Esophagus muscularis mucosa (tissue), 4 donors: ENCODE results near the gene CNTNAP2. TPM values are rescaled to one million over a fixed set of nuclear protein-coding genes. Genes with fewer than 3 reads are reported as not detected.

Experiments used
- DNase-seq: peaks from one replicate; pipeline ENCODE4 v3.0.0-alpha.2; 2017; ENCODE audit errors: extremely low spot score
- H3K27ac ChIP-seq, 4 donors: fragments of 200-600 bp; sonication (generic); replicated peaks in 1 of 4; 1 replicate in 3 of 4; 2 replicates in 1 of 4; pipeline ENCODE4 v1.5.1; 2016 to 2019; ENCODE audit warnings: mild to moderate bottlenecking in 1 of 4
- H3K27me3 ChIP-seq, 4 donors: fragments of 200-600 bp; sonication (generic); one replicate each; pipeline versions ENCODE4 v1.5.1 to v1.6.0; 2016 to 2019
- H3K36me3 ChIP-seq, 4 donors: fragments of 200-600 bp; sonication (generic); one replicate each; pipeline ENCODE4 v1.5.1; 2016 to 2019
- H3K4me1 ChIP-seq, 4 donors: fragments of 200-600 bp; sonication (generic); one replicate each; pipeline ENCODE4 v1.5.1; 2016 to 2019
- H3K4me3 ChIP-seq, 4 donors: fragments of 200-600 bp; sonication (generic); 1 replicate in 2 of 4; 2 replicates in 2 of 4; pipeline ENCODE4 v1.5.1; 2016 to 2019; ENCODE audit warnings: mild to moderate bottlenecking in 4 of 4, moderate library complexity in 1 of 4
- H3K9me3 ChIP-seq, 4 donors: fragments of 200-600 bp; sonication (generic); 1 replicate in 3 of 4; 2 replicates in 1 of 4; pipeline ENCODE4 v1.5.1; 2016 to 2019
- CTCF ChIP-seq, 3 experiments: fragments of 200-600 bp in 2 of 3; fragments of 450-650 bp in 1 of 3; sonication (generic) in 2 of 3; IDR thresholded peaks; one replicate each; pipeline ENCODE4 v1.5.1; 2017 to 2019; ENCODE audit warnings: antibody characterized with exemption in 3 of 3, mild to moderate bottlenecking in 2 of 3, moderate library complexity in 1 of 3
- EP300 ChIP-seq: sonication (generic); formaldehyde crosslinking; IDR thresholded peaks from one replicate; pipeline ENCODE4 v1.6.1; 2017; ENCODE audit warnings: antibody characterized with exemption
- POLR2A ChIP-seq: fragments of 450-650 bp; IDR thresholded peaks from one replicate; pipeline ENCODE4 v1.6.1; 2017; ENCODE audit warnings: antibody characterized with exemption, moderate library complexity, mild to moderate bottlenecking, low read depth
- POLR2AphosphoS5 ChIP-seq, 2 donors: sonication (generic); formaldehyde crosslinking; IDR thresholded peaks; one replicate each; pipeline ENCODE4 v1.6.1; 2017; ENCODE audit warnings: antibody characterized with exemption in 2 of 2
- WGBS: methylation state at CpG from one replicate; pipeline ENCODE4 v1.1.5; 2018; 5-methylcytosine and 5-hydroxymethylcytosine counted together
- intact Hi-C: fragments of 100-400 bp; cut with DNase I; formaldehyde crosslinking; loops from one replicate; pipeline ENCODE4 v1.15.1; 2023
- total RNA-seq, 4 donors: library from RNA; depleted of rRNA; stranded (reverse); fragments of >200 nt; gene quantifications; one replicate each; pipeline versions ENCODE4 v1.1.0 to v1.2.1, GENCODE V29; 2016

Gene CNTNAP2
- total RNA-seq, 4 donors from 2014 or later = 1.2 to 2.9 (median 1.9) TPM

DNA sequence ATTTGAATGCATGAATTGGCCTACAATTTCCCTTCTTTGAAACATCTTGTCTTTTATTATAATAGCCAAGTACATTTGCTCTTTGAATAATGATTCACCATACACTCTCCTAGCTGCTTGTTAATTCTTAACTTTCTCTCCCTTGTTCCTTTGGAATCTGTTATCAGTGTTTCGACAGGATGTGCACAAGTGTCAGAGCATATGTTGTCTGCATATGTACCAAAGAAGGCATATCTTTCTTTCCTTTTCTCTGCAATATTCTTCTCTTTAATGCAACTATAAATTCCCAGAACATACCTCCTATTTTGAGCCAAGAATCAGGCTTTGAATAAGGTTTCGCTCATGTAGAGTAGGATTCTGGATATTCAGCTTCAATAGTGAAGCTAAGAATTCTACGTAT, 1625.7 kb downstream of the CNTNAP2 start:
- no peak for DNase-seq
- Histone ChIP-seq H3K27ac (no peak overlapping the region), H3K27me3 (no peaks in the 10 kb centered on the region), H3K9me3 (no peaks in the 10 kb centered on the region), H3K4me1 (no peaks in the 10 kb centered on the region), H3K36me3 (no peaks in the 10 kb centered on the region), H3K4me3 (no peak overlapping the region)
- 87% methylated on average over 3 of the region's 3 CpGs for WGBS
- TF ChIP-seq CTCF (IDR thresholded peaks at IDR 0.05) (no peak), POLR2AphosphoS5 (IDR thresholded peaks at IDR 0.05) (no peak), EP300 (no peak), POLR2A (no peak)
- intact Hi-C loops = no loop called here

- no peak for TF ChIP-seq CTCF (IDR thresholded peaks at IDR 0.05)
- no peak for TF ChIP-seq POLR2A
- no peak for TF ChIP-seq POLR2AphosphoS5 (IDR thresholded peaks at IDR 0.05)
- no peak for TF ChIP-seq EP300
- Histone ChIP-seq H3K9me3 (no peaks in the 10 kb centered on the region), H3K27me3 (no peaks in the 10 kb centered on the region), H3K27ac (no peak overlapping the region), H3K36me3 (no peaks in the 10 kb centered on the region), H3K4me3 (no peak overlapping the region), H3K4me1 (no peaks in the 10 kb centered on the region)
- no peak for DNase-seq
- WGBS = 19% methylated on average over 1 of the region's 1 CpG
- intact Hi-C loops = no loop called here
Observed at GRCh38 chr7:147756300-147756699, 1639.7 kb downstream of the CNTNAP2 start.

GRCh38 chr7:147759327-147759943, 1642.8 kb downstream of the CNTNAP2 start:
- no peaks in the 10 kb centered on the region for H3K27me3 ChIP-seq
- no peak overlapping the region for H3K4me3 ChIP-seq
- no peak overlapping the region for H3K27ac ChIP-seq
- 86% methylated on average over 6 of the region's 6 CpGs for WGBS
- no peaks in the 10 kb centered on the region for H3K9me3 ChIP-seq
- H3K4me1 ChIP-seq = no peaks in the 10 kb centered on the region
- intact Hi-C loops = no loop called here
- TF ChIP-seq CTCF (IDR thresholded peaks at IDR 0.05) = no peak
- TF ChIP-seq POLR2AphosphoS5 (IDR thresholded peaks at IDR 0.05) = no peak
- TF ChIP-seq EP300 = no peak
- TF ChIP-seq POLR2A = no peak
- H3K36me3 ChIP-seq = no peaks in the 10 kb centered on the region
- DNase-seq = no peak

GRCh38 chr7:147765301-147765700, 1648.7 kb downstream of the CNTNAP2 start:
- DNase-seq = no peak
- Histone ChIP-seq H3K36me3 (no peaks in the 10 kb centered on the region), H3K9me3 (no peaks in the 10 kb centered on the region), H3K4me3 (no peak overlapping the region), H3K4me1 (no peaks in the 10 kb centered on the region), H3K27ac (no peak overlapping the region), H3K27me3 (no peaks in the 10 kb centered on the region)
- intact Hi-C loops = no loop called here
- no peak for TF ChIP-seq POLR2A
- TF ChIP-seq POLR2AphosphoS5 (IDR thresholded peaks at IDR 0.05) = no peak
- TF ChIP-seq EP300 = no peak
- no peak for TF ChIP-seq CTCF (IDR thresholded peaks at IDR 0.05)
- 93% methylated on average over 4 of the region's 4 CpGs for WGBS

GRCh38 chr7:147771344-147771743, 1654.7 kb downstream of the CNTNAP2 start:
- Histone ChIP-seq H3K4me1 (no peaks in the 10 kb centered on the region), H3K36me3 (no peaks in the 10 kb centered on the region), H3K4me3 (no peak overlapping the region), H3K27me3 (no peaks in the 10 kb centered on the region), H3K27ac (no peak overlapping the region), H3K9me3 (no peaks in the 10 kb centered on the region)
- intact Hi-C loops = no loop called here
- WGBS = 57% methylated on average over 3 of the region's 3 CpGs
- TF ChIP-seq CTCF (IDR thresholded peaks at IDR 0.05) (no peak), POLR2A (no peak), POLR2AphosphoS5 (IDR thresholded peaks at IDR 0.05) (no peak), EP300 (no peak)
- DNase-seq = no peak
